HepG2 (cell line): ENCODE data around the gene CNTFR. TPM values are rescaled to one million over a fixed set of nuclear protein-coding genes. Genes with fewer than 3 reads are reported as not detected.

Source experiments
- ATAC-seq: fragments of 200-7000 bp; cut with Tn5 transposase; 3 replicates; pipeline ENCODE4 v1.9.1; 2020; ENCODE audit warnings: mild to moderate bottlenecking, moderate library complexity
- BruUV-seq: library from RNA; stranded (reverse); fragments of 400-500 nt; replicated peaks from 2 replicates; lab custom pipeline; 2021; lab: Mats Ljungman, UMichigan
- CTCF ChIA-PET: fragments of 300-600 bp; formaldehyde crosslinking; extraction: SDS; loops from one replicate; lab custom pipeline; 2021; ENCODE audit warnings: low total read pairs, inconsistent platforms, low intra/inter-chr PET ratio; lab: Yijun Ruan, JAX
- POLR2A ChIA-PET: fragments of 350-600 bp; sonication (Branson Sonifier 250); formaldehyde crosslinking; loops from one replicate; lab custom pipeline; 2020; ENCODE audit warnings: antibody characterized with exemption, inconsistent platforms; lab: Yijun Ruan, JAX
- DNase-seq: peaks from one replicate; pipeline ENCODE4 v3.0.0-alpha.2; 2015; ENCODE audit warnings: low spot score
- FAIRE-seq: peaks from 3 replicates; lab custom pipeline; 2011; peaks lifted over from hg19 to GRCh38; lab: Jason Lieb, UNC
- H2AFZ ChIP-seq: one replicate; pipeline ENCODE4 v1.6.1; 2011; ENCODE audit warnings: low read length, inconsistent platforms
- H3K27ac ChIP-seq: fragments of 300-600 bp; 3 replicates; pipeline ENCODE4 v1.8.0; 2011; ENCODE audit warnings: mixed run types, mild to moderate bottlenecking, mixed read lengths, low read length, inconsistent platforms; ENCODE audit not compliant: insufficient read depth; ENCODE audit errors: extremely low read length
- H3K27me3 ChIP-seq, 2 experiments: fragments of 200-600 bp in 1 of 2; 2 replicates in 1 of 2; 3 replicates in 1 of 2; pipeline versions ENCODE4 v1.6.0 to v1.8.0; 2011; ENCODE audit warnings: low read length in 2 of 2, mild to moderate bottlenecking in 2 of 2, moderate library complexity in 2 of 2, inconsistent platforms in 1 of 2; ENCODE audit not compliant: insufficient read depth in 2 of 2, control insufficient read depth in 1 of 2
- H3K36me3 ChIP-seq, 2 experiments: fragments of 200-600 bp in 1 of 2; replicated peaks in 1 of 2; 2 replicates in 1 of 2; 3 replicates in 1 of 2; pipeline versions ENCODE4 v1.5.1 to v1.8.0; 2011; ENCODE audit warnings: low read length in 2 of 2, inconsistent platforms in 1 of 2; ENCODE audit not compliant: insufficient read depth in 2 of 2, control insufficient read depth in 1 of 2
- H3K4me1 ChIP-seq: 2 replicates; pipeline ENCODE4 v1.5.1; 2012; ENCODE audit warnings: low read length, inconsistent platforms; ENCODE audit not compliant: insufficient read depth
- H3K4me2 ChIP-seq: 2 replicates; pipeline ENCODE4 v1.6.0; 2011; ENCODE audit warnings: low read depth, low read length, inconsistent platforms
- H3K4me3 ChIP-seq, 3 experiments: fragments of 200-600 bp in 1 of 3; sonication (generic), shearing (Covaris generic) in 1 of 3; replicated peaks in 1 of 3; 2 replicates each; pipeline ENCODE4 v1.5.1; 2011 to 2016; ENCODE audit warnings: low read length in 3 of 3, inconsistent platforms in 2 of 3, low read depth in 2 of 3, mild to moderate bottlenecking in 2 of 3, control low read depth in 1 of 3, mixed read lengths in 1 of 3; ENCODE audit not compliant: insufficient read depth in 1 of 3
- H3K79me2 ChIP-seq: one replicate; pipeline ENCODE4 v1.6.1; 2011; ENCODE audit warnings: low read length, inconsistent platforms; ENCODE audit not compliant: insufficient read depth
- H3K9ac ChIP-seq: 2 replicates; pipeline ENCODE4 v1.6.0; 2011; ENCODE audit warnings: mild to moderate bottlenecking, low read depth, low read length, inconsistent platforms; ENCODE audit not compliant: insufficient read depth
- H3K9me3 ChIP-seq: 2 replicates; pipeline ENCODE4 v1.5.1; 2012; ENCODE audit warnings: mild to moderate bottlenecking, low read length
- H4K20me1 ChIP-seq: 2 replicates; pipeline ENCODE4 v1.6.0; 2011; ENCODE audit warnings: inconsistent platforms, mild to moderate bottlenecking, low read length, moderate library complexity; ENCODE audit not compliant: insufficient read depth
- FIP1L1 ChIP-seq: fragments of 200-400 bp; formaldehyde crosslinking; IDR thresholded peaks from 2 replicates; pipeline ENCODE4 v1.6.1; 2018; ENCODE audit warnings: low read depth, mild to moderate bottlenecking, low read length, moderate library complexity, borderline replicate concordance; ENCODE audit not compliant: insufficient read depth
- FOXK2 ChIP-seq: fragments of 450-650 bp; IDR thresholded peaks from 2 replicates; pipeline ENCODE4 v1.6.1; 2016
- NFATC3 ChIP-seq: sonication (generic); formaldehyde crosslinking; IDR thresholded peaks from 2 replicates; pipeline ENCODE4 v1.5.1; 2020; ENCODE audit warnings: mild to moderate bottlenecking, missing genetic modification reagents
- REPIN1 ChIP-seq: sonication (generic); formaldehyde crosslinking; IDR thresholded peaks from 2 replicates; pipeline ENCODE4 v1.8.0; 2022; ENCODE audit warnings: missing genetic modification reagents, low read depth, mild to moderate bottlenecking, borderline replicate concordance
- THAP11 ChIP-seq: IDR thresholded peaks from 2 replicates; pipeline ENCODE4 v1.6.1; 2016; ENCODE audit warnings: missing biosample characterization, missing genetic modification reagents
- ZBTB1 ChIP-seq: sonication (generic); formaldehyde crosslinking; IDR thresholded peaks from 2 replicates; pipeline ENCODE4 v1.4.0; 2020; ENCODE audit warnings: missing genetic modification reagents, borderline replicate concordance
- ZFP36 ChIP-seq: fragments of 150-350 bp; IDR thresholded peaks from 2 replicates; pipeline ENCODE4 v1.6.1; 2018; ENCODE audit warnings: borderline replicate concordance, low read length, low read depth; ENCODE audit not compliant: partially characterized antibody
- ZMAT3 ChIP-seq: sonication (generic); formaldehyde crosslinking; conservative IDR thresholded peaks from 2 replicates; pipeline ENCODE4 v1.7.0; 2021; ENCODE audit warnings: missing genetic modification reagents
- ZNF121 ChIP-seq: sonication (generic); formaldehyde crosslinking; IDR thresholded peaks from 2 replicates; pipeline ENCODE4 v1.5.0; 2020; ENCODE audit warnings: mild to moderate bottlenecking, missing genetic modification reagents
- ZSCAN5A ChIP-seq: sonication (generic); formaldehyde crosslinking; IDR thresholded peaks from 2 replicates; pipeline ENCODE4 v1.8.0; 2022; ENCODE audit warnings: mild to moderate bottlenecking, missing genetic modification reagents, borderline replicate concordance
- WGBS: methylation state at CpG from one replicate; pipeline ENCODE4 v1.1.6; 2017; ENCODE audit warnings: low lambda C conversion rate; 5-methylcytosine and 5-hydroxymethylcytosine counted together
- in situ Hi-C: cut with HindIII; loops from 2 replicates; pipeline ENCODE4 v1.10.0; 2017; ENCODE audit warnings: low pct_unique_long_range_greater_than_20kb; ENCODE audit not compliant: extremely low pct_ligation_motif_present
- intact Hi-C: fragments of 100-400 bp; cut with micrococcal nuclease; formaldehyde crosslinking; loops from one replicate; pipeline ENCODE4 v1.10.0; 2022; ENCODE audit not compliant: unreplicated experiment
- polyA plus RNA-seq, 8 experiments: library from polyadenylated mRNA; depleted of rRNA in 3 of 8; stranded (reverse) in 7 of 8; unstranded in 1 of 8; fragments of >200 nt; fragmentation: Illumina TruSeq in 4 of 8; extraction: Trizol in 4 of 8; gene quantifications; 2 replicates each; pipeline versions ENCODE4 v1.2.1 to v1.2.3, GENCODE V29; 2011 to 2016; ENCODE audit warnings: low read depth in 4 of 8, missing spikeins in 1 of 8, mixed read lengths in 1 of 8; ENCODE audit not compliant: insufficient read depth in 1 of 8
- total RNA-seq, 5 experiments: library from RNA; depleted of rRNA; stranded (reverse); fragments of >200 nt; fragmentation: Illumina TruSeq; extraction: Trizol; gene quantifications; 2 replicates each; pipeline ENCODE4 v1.2.3, GENCODE V29; 2016; ENCODE audit warnings: low read depth in 1 of 5
- TF ChIP-seq, protein P1 (sequence below): sonication (generic); formaldehyde crosslinking; IDR thresholded peaks from 2 replicates; pipeline ENCODE4 v1.4.0; 2020; ENCODE audit warnings: mild to moderate bottlenecking, missing genetic modification reagents, borderline replicate concordance

The CNTFR gene
- total and polyA plus RNA-seq, 2 of the 13 experiments (the other 11 are each of a cell fraction or from before 2014, with no cell fraction given), result not detected

DNA sequence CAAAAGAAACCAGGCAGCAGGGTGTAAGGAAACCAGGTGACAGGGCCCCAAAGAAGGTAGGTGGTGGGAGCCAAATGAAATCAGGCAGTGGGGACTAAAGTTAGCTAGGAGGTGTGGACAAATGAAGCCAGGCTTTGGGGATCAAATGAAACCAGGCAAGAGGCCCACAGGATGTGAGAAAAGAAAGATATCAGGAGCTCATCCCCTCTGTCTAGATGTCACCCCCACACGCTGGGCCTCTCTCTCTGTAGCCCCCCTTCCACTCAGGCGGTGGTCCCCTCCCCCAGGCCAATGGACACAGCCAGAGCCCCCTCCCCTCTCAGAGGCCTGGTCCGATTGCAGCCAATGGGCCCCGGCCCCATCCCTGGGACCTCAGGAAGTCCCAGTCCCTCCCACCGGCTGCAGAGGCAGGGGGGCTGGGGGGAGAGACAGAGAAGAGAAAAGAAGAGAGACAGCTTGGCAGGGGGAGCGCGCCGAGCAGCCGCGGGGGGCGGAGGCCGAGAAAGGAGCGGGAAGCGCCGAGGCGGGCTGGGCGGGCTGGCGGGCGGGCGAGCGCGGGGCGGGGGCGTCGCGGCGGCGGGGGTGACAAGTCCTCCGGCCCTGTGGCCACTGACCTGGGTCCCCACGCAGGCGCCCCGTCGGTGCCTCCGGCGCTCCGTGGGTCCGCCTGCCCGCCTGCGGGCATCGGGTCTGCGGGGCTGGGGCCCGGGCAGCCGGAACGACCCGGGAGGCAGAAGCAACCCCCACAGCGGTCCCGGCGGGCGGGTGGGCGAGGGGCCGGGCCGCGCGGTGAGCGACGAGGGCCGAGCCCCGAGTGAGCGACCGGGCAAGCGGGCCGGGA lies 11.9 kb downstream of the CNTFR start:
- no peak for FAIRE-seq

More for the DNA sequence above, 11.9 kb downstream of the CNTFR start:
- no peak overlapping the region for H3K4me2 ChIP-seq
- no peak overlapping the region for H3K9ac ChIP-seq
- DNase-seq (no peak), ATAC-seq (no peak)
- no peak overlapping the region for H3K4me3 ChIP-seq
- WGBS, result 60% methylated on average over 48 of the region's 62 CpGs
- intact Hi-C loops (no loop called here), in situ Hi-C loops (no loop called here)
- no peak overlapping the region for H3K27ac ChIP-seq
- TF ChIP-seq FIP1L1 (no peak), NFATC3 (CRISPR knock-in tag) (no peak), FOXK2 (no peak), ZMAT3 (CRISPR knock-in tag) (no peak), ZFP36 (no peak), ZSCAN5A (no peak), ZBTB1 (CRISPR knock-in tag) (no peak), REPIN1 (CRISPR knock-in tag) (no peak), THAP11 (no peak), ZNF121 (CRISPR knock-in tag) (no peak)
- TF ChIP-seq, protein P1, sequence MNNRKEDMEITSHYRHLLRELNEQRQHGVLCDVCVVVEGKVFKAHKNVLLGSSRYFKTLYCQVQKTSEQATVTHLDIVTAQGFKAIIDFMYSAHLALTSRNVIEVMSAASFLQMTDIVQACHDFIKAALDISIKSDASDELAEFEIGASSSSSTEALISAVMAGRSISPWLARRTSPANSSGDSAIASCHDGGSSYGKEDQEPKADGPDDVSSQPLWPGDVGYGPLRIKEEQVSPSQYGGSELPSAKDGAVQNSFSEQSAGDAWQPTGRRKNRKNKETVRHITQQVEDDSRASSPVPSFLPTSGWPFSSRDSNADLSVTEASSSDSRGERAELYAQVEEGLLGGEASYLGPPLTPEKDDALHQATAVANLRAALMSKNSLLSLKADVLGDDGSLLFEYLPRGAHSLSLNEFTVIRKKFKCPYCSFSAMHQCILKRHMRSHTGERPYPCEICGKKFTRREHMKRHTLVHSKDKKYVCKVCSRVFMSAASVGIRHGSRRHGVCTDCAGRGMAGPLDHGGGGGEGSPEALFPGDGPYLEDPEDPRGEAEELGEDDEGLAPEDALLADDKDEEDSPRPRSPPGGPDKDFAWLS (CRISPR knock-in tag), result no peak
- ChIA-PET CTCF (no interaction called here), POLR2A (no interaction called here)
- no peaks in the 10 kb centered on the region for H3K79me2 ChIP-seq
- no peaks in the 10 kb centered on the region for H3K4me1 ChIP-seq
- peaks cover 13 to 73% of the 10 kb centered on the region in 2 experiments for H3K27me3 ChIP-seq
- no peaks in the 10 kb centered on the region for H3K9me3 ChIP-seq
- no peak overlapping the region for H2AFZ ChIP-seq
- no peaks in the 10 kb centered on the region for H3K36me3 ChIP-seq
- H4K20me1 ChIP-seq, result no peaks in the 10 kb centered on the region
- BruUV-seq, result no TSS peak
